Measurements from ENCODE around the gene ZNF837.
"Not testable (repeated sequence)": the region's sequence is repeated elsewhere in the genome, so short reads cannot be mapped to it uniquely, and the experiment has no call there.

GRCh38 chr19:58376724-58377123 lies 4.1 kb downstream of the ZNF837 start:
- not testable (repeated sequence) for TF ChIP-seq ZNF324 (tag by site-specific recombination; IDR thresholded peaks at IDR 0.05); CTCF (tag by site-specific recombination; IDR thresholded peaks at IDR 0.05); SP2 (tag by site-specific recombination; IDR thresholded peaks at IDR 0.05); PATZ1 (tag by site-specific recombination; IDR thresholded peaks at IDR 0.05); ZFP3 (tag by site-specific recombination; IDR thresholded peaks at IDR 0.05; ENCODE audit: low read depth); ZNF274 (IDR thresholded peaks at IDR 0.05; ENCODE audit: low read length); ZNF274 (tag by site-specific recombination; IDR thresholded peaks at IDR 0.05; ENCODE audit: borderline replicate concordance); ZNF707 (tag by site-specific recombination; IDR thresholded peaks at IDR 0.05); REST (tag by site-specific recombination; IDR thresholded peaks at IDR 0.05); PBX3 (CRISPR knock-in tag; IDR thresholded peaks at IDR 0.05); ZNF513 (tag by site-specific recombination; IDR thresholded peaks at IDR 0.05); PRDM1 (tag by site-specific recombination; IDR thresholded peaks at IDR 0.05); GFI1B (tag by site-specific recombination; IDR thresholded peaks at IDR 0.05)

Data from HEK293 (cell line).